ENCODE data around the gene ZFX.
"Not testable (repeated sequence)": the region's sequence is repeated elsewhere in the genome, so short reads cannot be mapped to it uniquely, and the experiment has no call there.

The ZFX gene

DNA sequence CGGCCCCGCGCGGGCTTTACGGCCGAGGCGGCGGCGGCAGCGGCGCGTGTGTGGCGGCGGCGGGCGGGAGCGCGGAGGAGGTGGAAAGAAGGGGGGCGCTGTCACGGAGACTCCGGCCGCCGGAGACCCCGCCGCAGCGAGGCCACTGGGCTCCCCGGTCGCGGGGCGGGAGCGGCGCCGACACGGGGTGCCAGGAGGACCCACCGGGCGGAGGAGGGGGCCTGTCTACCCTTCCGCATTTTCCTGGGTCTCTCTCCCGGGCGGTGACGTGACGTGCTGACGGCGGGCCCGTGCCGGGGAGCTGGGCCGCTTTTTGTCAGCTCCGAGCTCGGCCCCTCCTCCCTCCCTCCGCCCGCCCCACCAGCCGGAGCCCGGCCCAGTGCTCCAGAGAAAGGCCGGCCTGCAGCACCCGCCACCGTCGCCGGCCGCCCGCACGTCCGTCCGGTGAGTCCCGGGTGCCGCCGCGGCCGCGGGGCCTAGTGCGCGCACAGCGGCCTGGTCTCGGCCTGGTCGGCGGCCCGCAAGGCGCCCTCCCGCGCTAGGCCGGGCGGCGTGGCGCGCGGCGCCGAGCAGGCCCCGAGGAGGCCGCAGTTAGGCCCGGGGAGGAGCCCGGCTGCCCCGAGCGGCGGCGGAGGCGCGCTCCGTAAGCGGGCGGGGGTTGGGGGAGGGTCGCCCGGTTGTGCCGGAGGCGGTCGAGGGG is at the start of gene ZFX:
Gene ZFX (plus strand): TSS at position 379 of the 700 bp plus-strand sequence. CDS start 23,014 bp downstream, outside the sequence.
- peak; percentile 42 to 50 (median 47) for DNase-seq (ENCODE audit: low read depth in 3 of 3)

DNA sequence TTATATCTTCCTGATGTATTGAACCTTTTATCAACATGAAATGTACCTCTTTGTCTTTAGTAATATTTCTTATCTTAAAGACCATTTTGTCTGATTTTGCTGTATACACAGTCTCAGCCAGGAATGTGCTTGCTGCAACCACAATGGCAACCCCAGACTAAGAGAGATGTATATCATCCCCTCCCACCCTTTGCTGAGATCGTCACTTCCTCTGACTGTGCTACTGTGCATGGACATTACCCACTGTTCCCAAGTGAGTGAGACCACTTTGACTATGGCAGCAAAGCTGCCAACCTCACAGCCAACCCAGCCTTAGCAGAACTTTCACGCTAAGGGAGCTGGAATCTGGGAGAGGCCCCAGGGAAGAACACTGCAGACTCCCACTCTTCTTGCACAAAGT is 48.8 kb upstream of the ZFX start:
- no peak for DNase-seq (ENCODE audit: low read depth in 3 of 3)

DNA sequence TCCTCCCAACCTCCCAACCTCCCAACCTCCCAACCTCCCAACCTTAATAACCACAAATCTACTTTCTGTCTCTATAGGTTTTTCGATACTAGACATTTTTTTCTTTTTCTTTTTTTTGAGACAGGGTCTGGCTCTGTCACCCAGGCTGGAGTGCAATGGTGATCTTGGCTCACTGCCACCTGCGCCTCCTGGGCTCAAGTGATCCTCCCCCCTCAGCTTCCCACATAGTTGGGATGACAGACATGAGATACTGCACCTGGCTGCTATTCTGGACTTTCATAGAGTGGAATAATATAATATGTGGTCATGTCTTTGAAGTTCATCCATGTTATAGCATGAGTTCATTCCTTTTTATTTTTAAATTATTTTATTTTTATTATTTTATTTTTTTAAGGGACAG is 39.5 kb upstream of the ZFX start:
- no peak for DNase-seq (ENCODE audit: low read depth in 3 of 3)

DNA sequence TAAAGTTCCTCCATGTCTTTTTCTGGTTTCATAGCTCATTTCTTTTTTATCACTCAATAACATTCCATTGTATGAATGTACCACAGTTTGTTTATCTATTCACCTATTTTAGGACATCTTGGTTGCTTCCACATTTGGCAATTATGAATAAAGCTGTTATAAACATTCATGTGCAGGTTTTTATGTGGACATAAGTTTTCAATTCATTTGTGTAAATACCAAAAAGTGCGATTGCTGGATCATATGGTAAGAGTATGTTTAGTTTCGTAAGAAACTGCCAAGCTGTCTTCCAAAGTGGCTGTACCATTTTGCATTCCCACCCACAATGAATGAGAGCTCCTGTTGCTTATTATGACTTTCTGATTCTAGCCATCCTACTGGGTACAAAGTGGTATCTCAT is 36.3 kb upstream of the ZFX start:
- DNase-seq (ENCODE audit: low read depth in 3 of 3), result no peak

GRCh38 chrX:24117258-24117657 is 32.3 kb upstream of the ZFX start:
- no peak for DNase-seq (ENCODE audit: low read depth in 3 of 3)

DNA sequence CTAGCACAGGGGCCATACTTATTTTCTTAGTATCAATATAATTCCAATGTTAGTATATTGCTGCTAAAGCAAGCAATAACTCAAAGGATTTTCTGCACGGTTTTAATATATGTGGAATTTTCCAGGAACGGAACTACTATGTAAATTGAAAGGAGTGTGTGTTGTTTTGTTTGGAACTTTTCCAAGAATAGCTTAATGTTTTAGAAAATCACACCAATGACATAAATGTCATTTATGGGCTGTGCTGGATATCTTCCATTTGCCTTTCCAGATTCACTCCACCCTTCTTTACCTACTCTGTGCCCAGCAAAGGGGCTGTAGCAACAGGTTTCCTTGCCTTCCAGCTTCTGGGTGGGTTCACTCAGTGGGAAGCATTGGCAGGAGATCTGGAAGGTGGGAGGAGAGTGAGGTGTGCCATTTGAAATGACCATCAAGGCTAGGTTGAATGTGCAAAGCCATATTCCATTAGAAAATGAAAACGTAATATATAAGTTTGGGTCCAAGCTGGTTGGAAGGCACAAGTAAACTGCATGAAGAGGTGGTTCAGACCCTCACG is 25.2 kb upstream of the ZFX start:
- DNase-seq (ENCODE audit: low read depth in 3 of 3), result no peak

DNA sequence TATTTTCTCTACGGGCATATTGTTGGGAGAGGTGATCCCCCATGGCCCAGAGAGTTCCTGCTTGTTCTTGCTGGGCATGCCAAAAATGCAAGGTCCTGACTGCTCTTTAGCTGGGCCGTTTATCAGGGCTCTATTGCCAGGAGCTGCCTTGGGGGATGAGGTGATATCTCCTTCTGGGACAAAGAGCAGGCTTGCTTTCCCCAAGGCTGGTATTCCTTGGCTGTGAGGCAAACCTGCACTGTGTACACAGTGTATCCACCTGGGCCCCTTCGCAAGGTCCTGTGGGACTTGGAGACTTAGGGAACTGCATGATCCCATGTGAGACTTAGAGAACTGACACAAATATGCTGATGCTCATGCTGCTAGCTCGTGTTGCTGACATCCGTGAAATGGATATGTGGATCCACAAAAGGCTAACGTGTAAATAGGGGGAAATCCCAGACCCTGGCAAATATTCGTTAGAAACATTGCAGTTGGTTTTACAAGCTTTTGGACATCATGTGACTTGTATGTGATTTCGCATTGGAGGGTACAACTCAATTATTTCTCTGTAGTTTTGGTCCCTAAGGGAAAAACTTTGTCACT is 24.4 kb upstream of the ZFX start:
- DNase-seq (ENCODE audit: low read depth in 3 of 3), result no peak

GRCh38 chrX:24131476-24131875 is 18.1 kb upstream of the ZFX start:
- DNase-seq (ENCODE audit: low read depth in 3 of 3), result no peak

DNA sequence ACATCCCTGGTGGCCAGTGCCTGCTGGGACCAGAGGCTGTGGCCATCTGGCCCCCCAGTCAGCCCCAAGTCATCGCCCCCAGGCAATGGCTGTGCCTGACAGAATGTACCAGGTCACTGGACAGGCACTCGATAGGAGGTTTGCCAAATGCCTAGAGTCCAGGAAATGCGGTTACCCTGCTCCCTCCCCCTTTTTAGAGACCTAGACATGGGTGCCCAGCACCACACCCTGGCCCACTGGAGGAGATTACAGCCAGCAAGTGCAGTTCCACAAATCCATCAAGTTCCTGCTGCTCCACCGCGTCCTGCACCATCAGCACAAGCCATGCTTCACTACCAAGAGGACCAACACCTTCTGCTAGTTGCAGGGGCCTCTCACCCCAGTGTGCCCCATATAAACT is 16.2 kb upstream of the ZFX start:
- DNase-seq (ENCODE audit: low read depth in 3 of 3), result no peak

DNA sequence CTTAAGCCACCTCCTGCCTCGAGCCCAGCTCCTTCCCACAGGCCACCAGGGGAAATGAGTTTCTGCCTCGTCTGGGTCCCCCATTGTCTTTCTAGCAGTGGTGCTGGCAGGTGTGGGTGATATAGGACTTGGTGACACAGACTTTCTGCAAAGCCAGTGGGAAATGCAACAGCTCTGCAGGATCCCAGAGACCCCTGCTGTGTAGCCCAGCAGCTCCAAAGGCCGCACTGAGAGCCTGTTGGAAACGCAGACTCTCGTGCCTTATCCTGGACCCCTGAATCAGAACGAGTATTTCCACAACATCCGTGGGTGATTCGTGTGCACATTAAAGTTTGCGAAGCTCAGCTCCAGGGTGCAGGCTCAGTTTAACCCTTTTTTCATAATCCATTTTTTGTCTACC is 13.8 kb upstream of the ZFX start:
- not testable (repeated sequence) for DNase-seq (ENCODE audit: low read depth in 3 of 3)

GRCh38 chrX:24137192-24137591 is 12.3 kb upstream of the ZFX start:
- DNase-seq (ENCODE audit: low read depth in 3 of 3), result no peak

DNA sequence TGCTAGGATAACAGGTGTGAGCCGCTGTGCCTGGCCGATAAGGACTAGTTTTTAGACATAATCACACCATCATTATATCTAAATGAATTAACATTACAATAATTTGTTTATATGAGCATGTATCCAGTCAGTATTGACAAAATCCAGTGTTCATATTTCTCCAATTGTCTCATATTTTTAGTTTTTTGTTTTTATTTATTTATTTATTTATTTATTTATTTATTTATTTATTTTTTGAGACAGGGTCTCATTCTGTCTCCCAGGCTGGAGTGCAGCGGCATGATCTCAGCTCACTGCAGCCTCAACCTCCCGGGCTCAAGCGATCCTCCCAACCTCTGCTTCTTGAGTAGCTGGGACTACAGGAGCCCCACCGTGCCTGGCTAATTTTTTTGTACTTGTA is 5.5 kb upstream of the ZFX start:
- not testable (repeated sequence) for DNase-seq (ENCODE audit: low read depth in 3 of 3)

DNA sequence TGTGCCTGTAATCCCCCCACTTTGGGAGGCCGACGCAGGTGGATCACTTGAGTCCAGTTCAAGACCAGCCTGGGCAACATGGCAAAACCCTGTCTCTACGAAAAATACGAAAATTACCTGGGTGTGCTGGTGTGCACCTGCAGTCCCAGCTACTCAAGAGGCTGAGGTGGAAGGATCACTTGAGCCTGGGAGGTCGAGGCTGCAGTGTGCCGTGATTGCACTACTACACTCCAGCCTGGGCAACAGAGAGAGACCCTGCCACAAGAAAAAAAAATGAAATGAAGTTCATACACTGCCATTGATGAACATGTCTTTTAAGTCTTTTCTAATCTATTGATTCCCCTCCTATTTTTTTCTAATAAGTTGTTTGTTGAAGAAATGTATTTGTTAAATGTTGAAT is 5.0 kb upstream of the ZFX start:
- DNase-seq (ENCODE audit: low read depth in 3 of 3), result no peak

DNA sequence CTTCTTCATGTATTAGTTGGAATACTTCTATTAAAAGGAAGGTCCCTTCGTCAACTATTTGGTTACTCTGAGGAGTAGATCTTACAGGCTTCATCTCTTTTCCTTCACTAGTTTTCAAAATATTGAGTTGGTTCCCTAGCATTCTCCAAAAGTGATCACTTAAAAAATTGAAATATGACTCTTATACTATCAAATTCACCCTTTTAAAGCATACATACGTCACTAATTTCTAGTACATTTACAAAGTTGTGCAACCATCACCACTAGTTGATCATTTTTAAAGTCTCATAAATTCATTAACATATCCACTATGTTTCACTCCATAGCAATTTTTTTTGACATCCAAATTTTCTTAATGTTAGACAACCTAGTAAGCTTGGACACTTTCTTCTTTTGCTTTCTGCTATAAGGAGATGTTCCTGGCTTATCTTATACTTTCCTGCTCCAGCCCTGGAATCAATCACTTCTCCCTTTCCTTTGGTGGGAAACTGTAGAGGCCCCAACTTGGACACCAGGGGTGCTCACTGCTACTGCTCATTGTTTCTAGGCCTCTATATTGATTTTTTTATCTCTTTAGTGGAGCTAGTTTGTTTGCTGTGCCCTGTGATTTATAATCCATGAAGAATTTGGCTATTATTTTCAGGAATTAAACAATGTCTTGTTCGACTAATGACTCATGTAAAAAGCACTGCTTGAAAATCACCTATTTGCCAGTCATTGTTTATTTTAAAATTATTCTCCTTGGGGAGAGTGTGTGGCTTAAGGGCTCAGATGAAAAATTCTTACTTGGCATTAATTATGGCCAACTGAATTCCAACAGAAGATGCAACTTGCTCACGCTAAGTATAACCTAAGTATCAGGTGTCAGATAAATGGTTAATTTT is 4.0 kb upstream of the ZFX start:
- DNase-seq (ENCODE audit: low read depth in 3 of 3), result no peak

DNA sequence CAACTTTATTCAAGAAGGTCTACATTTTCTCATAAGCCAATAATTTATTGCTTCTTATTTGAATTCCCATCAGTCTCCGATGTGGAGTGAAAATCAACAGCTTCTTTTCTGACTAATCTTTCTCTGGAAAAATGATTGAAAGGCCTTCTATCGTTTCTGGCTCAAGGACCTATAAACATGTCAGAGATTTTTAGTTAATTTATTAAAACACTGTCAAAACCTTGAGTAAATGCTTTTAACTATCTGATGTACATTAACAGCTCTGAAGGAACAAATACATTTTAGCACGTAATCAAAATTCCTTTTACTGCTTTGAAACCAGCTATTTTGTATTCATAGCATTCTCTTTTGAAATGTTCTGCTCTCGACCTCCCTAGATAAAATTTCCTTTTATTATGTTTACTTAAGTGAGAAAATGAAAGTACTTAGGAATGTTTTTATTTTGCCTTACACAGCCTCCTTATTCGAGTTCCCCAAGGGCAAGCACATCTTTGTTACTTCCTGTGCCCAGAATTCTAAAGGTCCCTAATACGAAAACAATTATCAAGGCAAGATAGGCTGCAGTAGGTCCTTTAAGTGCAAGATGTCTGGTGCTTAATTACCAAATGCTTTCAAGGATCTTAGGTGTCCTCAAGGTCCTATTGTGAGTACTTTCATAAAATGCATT is 3.1 kb upstream of the ZFX start:
- no peak for DNase-seq (ENCODE audit: low read depth in 3 of 3)

- DNase-seq (ENCODE audit: low read depth in 3 of 3), result no peak
Observed at GRCh38 chrX:24147165-24147564, 2.4 kb upstream of the ZFX start.

GRCh38 chrX:24148121-24148520 is 1.4 kb upstream of the ZFX start:
- no peak for DNase-seq (ENCODE audit: low read depth in 3 of 3)

- DNase-seq (ENCODE audit: low read depth in 3 of 3), result no peak
Observed at GRCh38 chrX:24148535-24149350, 786 bp upstream of the ZFX start.

GRCh38 chrX:24150051-24150790 is 692 bp downstream of the ZFX start:
- peak; percentile 56 to 69 (median 68) for DNase-seq (ENCODE audit: low read depth in 3 of 3)

DNA sequence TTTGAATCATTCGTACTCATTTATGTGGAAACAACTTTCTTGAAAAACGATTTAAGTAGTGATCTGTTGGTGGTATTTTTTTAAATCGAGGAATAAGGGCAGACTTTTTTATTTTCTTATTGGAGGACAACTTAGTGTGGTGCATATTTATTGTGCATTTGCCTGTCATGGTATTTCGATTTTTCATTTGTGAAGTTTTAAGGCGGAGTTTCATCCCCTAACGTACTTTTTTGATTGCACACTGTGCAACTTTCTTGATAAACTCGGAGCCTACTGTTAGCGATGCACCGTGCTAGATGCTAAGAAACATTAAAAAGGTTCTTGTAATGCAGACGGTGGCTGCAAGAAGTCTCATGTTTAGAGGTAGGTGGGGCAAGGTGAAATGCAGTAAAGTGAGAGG is 1.4 kb downstream of the ZFX start:
- no peak for DNase-seq (ENCODE audit: low read depth in 3 of 3)
